Right atrium auricular region (tissue), 2 donors: ENCODE measurements around the gene VSTM4. TPM values are rescaled to one million over a fixed set of nuclear protein-coding genes. Genes with fewer than 3 reads are reported as not detected.

Source experiments
- DNase-seq: peaks from one replicate; pipeline ENCODE4 v3.0.0-alpha.2; 2019; ENCODE audit warnings: low spot score
- H3K27ac ChIP-seq, 2 donors: fragments of 200-600 bp; sonication (generic); 1 replicate in 1 of 2; 2 replicates in 1 of 2; pipeline ENCODE4 v1.5.1; 2016 to 2019
- H3K27me3 ChIP-seq, 2 donors: fragments of 200-600 bp; sonication (generic); one replicate each; pipeline versions ENCODE4 v1.5.1 to v1.6.0; 2017 to 2019
- H3K36me3 ChIP-seq: fragments of 200-600 bp; sonication (generic); one replicate; pipeline ENCODE4 v1.5.1; 2016
- H3K4me1 ChIP-seq, 2 donors: fragments of 200-600 bp; sonication (generic); one replicate each; pipeline versions ENCODE4 v1.5.1 to v1.6.0; 2017 to 2019
- H3K4me3 ChIP-seq, 2 donors: fragments of 200-600 bp; sonication (generic); 1 replicate in 1 of 2; 2 replicates in 1 of 2; pipeline ENCODE4 v1.5.1; 2017 to 2019; ENCODE audit warnings: mild to moderate bottlenecking in 1 of 2, moderate library complexity in 1 of 2
- H3K9me3 ChIP-seq, 2 donors: fragments of 200-600 bp; sonication (generic); one replicate each; pipeline ENCODE4 v1.5.1; 2019
- total RNA-seq, 2 donors: library from RNA; depleted of rRNA; stranded (reverse); fragments of >200 nt; gene quantifications; one replicate each; pipeline ENCODE4 v1.1.0, GENCODE V29; 2016
- TF ChIP-seq, protein P1 (sequence below), 2 donors: fragments of 200-600 bp; sonication (generic); IDR thresholded peaks; one replicate each; pipeline ENCODE4 v1.5.1; 2019; ENCODE audit warnings: antibody characterized with exemption in 2 of 2

The VSTM4 gene
- total RNA-seq, 2 donors from 2014 or later = 17.6 to 22.7 TPM

GRCh38 chr10:49001402-49001801, 113.9 kb downstream of the VSTM4 start:
- Histone ChIP-seq H3K4me3 (no peak overlapping the region), H3K36me3 (no peaks in the 10 kb centered on the region), H3K27me3 (no peaks in the 10 kb centered on the region), H3K27ac (peak overlapping the region in 1 of 2 donors; percentile 20), H3K9me3 (no peaks in the 10 kb centered on the region), H3K4me1 (peaks cover 0 to 15% of the 10 kb centered on the region in 2 donors)
- TF ChIP-seq, protein P1, sequence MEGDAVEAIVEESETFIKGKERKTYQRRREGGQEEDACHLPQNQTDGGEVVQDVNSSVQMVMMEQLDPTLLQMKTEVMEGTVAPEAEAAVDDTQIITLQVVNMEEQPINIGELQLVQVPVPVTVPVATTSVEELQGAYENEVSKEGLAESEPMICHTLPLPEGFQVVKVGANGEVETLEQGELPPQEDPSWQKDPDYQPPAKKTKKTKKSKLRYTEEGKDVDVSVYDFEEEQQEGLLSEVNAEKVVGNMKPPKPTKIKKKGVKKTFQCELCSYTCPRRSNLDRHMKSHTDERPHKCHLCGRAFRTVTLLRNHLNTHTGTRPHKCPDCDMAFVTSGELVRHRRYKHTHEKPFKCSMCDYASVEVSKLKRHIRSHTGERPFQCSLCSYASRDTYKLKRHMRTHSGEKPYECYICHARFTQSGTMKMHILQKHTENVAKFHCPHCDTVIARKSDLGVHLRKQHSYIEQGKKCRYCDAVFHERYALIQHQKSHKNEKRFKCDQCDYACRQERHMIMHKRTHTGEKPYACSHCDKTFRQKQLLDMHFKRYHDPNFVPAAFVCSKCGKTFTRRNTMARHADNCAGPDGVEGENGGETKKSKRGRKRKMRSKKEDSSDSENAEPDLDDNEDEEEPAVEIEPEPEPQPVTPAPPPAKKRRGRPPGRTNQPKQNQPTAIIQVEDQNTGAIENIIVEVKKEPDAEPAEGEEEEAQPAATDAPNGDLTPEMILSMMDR (IDR thresholded peaks at IDR 0.05) = peak; percentile 15 to 37
- no peak for DNase-seq

DNA sequence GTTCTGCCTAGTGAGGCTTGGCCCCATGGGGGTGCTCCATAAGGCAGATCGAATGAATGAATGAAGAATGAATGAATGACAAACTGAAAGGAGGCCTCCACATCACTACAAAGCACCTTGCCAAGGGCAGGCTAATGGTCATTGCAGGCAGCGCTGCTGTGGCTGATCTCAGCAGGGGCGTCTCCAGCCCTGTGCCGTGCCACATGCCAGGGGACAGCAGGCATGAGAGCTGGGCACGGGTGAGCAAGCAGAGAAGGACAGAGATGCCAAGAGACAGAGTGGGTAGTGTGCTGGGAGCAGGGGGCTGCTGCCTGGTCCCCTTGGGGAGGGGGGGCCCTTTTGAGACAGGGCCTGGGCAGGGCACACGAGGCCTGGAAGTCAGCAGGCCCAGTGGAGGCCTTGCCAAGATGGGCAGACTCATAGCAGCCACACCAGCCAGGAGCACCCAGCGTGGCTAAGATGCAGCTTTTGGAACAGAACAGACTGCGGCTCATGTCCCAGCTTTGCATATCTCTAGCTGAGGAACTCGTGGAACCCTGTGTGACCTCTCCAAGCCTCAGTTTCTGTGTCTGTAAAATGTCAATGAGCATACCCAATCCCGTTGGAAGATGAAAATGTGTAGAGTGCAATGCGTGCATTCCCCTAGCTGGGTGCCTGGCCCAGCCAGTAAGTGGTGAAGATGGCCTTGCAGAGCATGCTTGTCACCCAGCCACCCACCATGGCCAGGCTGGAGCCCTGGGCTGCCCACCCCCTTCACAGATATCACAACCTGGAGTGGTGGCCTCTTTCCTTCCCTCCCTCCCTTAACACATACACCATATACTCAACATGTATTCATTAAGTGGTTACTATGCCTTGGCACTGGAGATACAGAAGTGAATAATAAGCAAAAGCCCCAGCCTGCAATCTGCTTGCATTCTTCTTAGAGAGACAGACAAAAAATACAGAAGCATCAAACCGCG, 114.6 kb downstream of the VSTM4 start:
- no peak for DNase-seq
- Histone ChIP-seq H3K9me3 (no peaks in the 10 kb centered on the region), H3K4me1 (peaks cover 0 to 15% of the 10 kb centered on the region in 2 donors), H3K27me3 (no peaks in the 10 kb centered on the region), H3K27ac (no peak overlapping the region), H3K4me3 (no peak overlapping the region), H3K36me3 (no peaks in the 10 kb centered on the region)
- TF ChIP-seq, protein P1 (IDR thresholded peaks at IDR 0.05) = no peak

- Histone ChIP-seq H3K4me1 (peaks cover 0 to 15% of the 10 kb centered on the region in 2 donors), H3K27me3 (no peaks in the 10 kb centered on the region), H3K4me3 (no peak overlapping the region), H3K9me3 (no peaks in the 10 kb centered on the region), H3K36me3 (no peaks in the 10 kb centered on the region), H3K27ac (no peak overlapping the region)
- DNase-seq = no peak
- TF ChIP-seq, protein P1 (IDR thresholded peaks at IDR 0.05) = no peak
Measured at GRCh38 chr10:48999346-48999745, 116.0 kb downstream of the VSTM4 start.

DNA sequence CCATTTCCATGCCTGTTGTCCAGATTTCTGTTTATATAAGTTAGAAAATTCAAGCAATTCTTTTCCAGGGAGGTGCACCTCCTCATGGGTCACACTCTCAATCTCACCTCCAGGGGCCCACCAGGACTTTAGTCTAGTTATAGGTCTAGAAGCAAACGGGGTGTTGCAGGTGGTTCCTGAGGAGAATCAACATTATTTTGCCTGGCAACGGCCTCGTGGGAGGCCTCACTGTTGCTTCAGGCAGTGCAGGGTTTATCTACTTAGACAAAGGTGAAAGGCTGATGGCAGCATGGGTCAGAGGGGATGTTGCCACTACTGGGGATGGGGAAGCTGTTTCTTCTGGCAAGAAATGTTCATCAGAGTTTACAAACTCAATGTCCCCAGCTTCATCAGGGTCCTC, 119.0 kb downstream of the VSTM4 start:
- TF ChIP-seq, protein P1 (IDR thresholded peaks at IDR 0.05) = no peak
- peaks cover 0 to 1% of the 10 kb centered on the region in 2 donors for H3K4me1 ChIP-seq
- no peaks in the 10 kb centered on the region for H3K27me3 ChIP-seq
- DNase-seq = no peak
- no peaks in the 10 kb centered on the region for H3K36me3 ChIP-seq
- no peak overlapping the region for H3K4me3 ChIP-seq
- no peaks in the 10 kb centered on the region for H3K9me3 ChIP-seq
- H3K27ac ChIP-seq = no peak overlapping the region

- TF ChIP-seq, protein P1 (IDR thresholded peaks at IDR 0.05) = no peak
Measured at GRCh38 chr10:48993627-48994026, 121.7 kb downstream of the VSTM4 start.

More at GRCh38 chr10:48993627-48994026, 121.7 kb downstream of the VSTM4 start:
- no peak for DNase-seq
- Histone ChIP-seq H3K4me3 (no peak overlapping the region), H3K27ac (no peak overlapping the region), H3K27me3 (no peaks in the 10 kb centered on the region), H3K36me3 (no peaks in the 10 kb centered on the region), H3K9me3 (no peaks in the 10 kb centered on the region), H3K4me1 (no peaks in the 10 kb centered on the region)
